ENCODE data around the gene CIROP. TPM values are rescaled to one million over a fixed set of nuclear protein-coding genes. Genes with fewer than 3 reads are reported as not detected.

Gene CIROP, protein sequence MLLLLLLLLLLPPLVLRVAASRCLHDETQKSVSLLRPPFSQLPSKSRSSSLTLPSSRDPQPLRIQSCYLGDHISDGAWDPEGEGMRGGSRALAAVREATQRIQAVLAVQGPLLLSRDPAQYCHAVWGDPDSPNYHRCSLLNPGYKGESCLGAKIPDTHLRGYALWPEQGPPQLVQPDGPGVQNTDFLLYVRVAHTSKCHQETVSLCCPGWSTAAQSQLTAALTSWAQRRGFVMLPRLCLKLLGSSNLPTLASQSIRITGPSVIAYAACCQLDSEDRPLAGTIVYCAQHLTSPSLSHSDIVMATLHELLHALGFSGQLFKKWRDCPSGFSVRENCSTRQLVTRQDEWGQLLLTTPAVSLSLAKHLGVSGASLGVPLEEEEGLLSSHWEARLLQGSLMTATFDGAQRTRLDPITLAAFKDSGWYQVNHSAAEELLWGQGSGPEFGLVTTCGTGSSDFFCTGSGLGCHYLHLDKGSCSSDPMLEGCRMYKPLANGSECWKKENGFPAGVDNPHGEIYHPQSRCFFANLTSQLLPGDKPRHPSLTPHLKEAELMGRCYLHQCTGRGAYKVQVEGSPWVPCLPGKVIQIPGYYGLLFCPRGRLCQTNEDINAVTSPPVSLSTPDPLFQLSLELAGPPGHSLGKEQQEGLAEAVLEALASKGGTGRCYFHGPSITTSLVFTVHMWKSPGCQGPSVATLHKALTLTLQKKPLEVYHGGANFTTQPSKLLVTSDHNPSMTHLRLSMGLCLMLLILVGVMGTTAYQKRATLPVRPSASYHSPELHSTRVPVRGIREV
- polyA plus RNA-seq (ENCODE audit: insufficient read length), result not detected
- long read RNA-seq, donor 1, result 0 reads
- long read RNA-seq, donor 2, result 0 reads
- long read RNA-seq, donor 3, result 0 reads
- long read RNA-seq, donor 4, result 0 reads
- long read RNA-seq, donor 5, result 0 reads
- long read RNA-seq, donor 6, result 0 reads
- long read RNA-seq, donor 7, result 0 reads
- long read RNA-seq, donor 8, result 0 reads

GRCh38 chr14:23104591-23105347 lies at the start of gene CIROP:
Gene CIROP (minus strand): TSS chr14:23104989. CDS start chr14:23104920, 69 bp downstream.
- DNase-seq, result no peak

GRCh38 chr14:23153851-23154796 lies 49.3 kb upstream of the CIROP start:
- no peak for DNase-seq

- DNase-seq, result no peak
These were observed 46.6 kb upstream of the CIROP start for GRCh38 chr14:23151342-23151741.

DNA sequence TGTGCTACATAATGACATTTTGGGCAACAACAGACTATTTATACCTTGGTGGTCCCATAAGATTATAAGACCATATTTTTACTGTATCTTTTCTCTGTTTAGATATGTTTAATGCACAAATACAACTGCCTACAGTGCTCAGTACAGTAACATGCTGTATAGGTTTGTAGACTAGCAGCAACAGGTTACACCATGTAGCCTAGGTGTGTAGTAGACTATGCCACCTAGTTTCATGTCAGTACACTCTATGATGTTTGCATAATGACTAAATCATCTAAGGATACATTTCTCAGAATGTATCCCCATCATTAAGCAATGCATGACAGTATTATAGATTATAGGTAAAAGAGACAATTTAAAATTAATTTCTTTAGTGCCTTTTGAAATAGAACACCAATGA lies 45.0 kb upstream of the CIROP start:
- no peak for DNase-seq

GRCh38 chr14:23148591-23149249 lies 43.9 kb upstream of the CIROP start:
- DNase-seq, result no peak

GRCh38 chr14:23147676-23148075 lies 42.9 kb upstream of the CIROP start:
- DNase-seq, result no peak

DNA sequence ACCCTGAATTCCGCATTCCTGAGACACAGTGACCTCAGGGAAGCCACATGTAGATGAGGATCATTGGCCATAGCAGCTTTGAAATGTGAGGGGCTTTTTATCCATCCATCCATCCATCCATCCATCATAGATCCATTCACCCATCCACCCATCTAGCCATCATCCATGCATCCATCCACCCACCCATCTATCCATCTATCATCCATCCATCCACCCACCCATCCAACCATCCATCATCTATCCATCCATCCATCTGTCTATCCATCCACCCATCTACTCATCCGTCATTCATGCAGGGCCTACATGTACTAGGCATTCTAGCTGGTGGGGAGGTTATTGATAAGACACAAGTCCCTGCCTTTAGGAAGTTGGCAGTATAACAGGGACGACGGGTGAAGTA lies 42.2 kb upstream of the CIROP start:
- no peak for DNase-seq

DNA sequence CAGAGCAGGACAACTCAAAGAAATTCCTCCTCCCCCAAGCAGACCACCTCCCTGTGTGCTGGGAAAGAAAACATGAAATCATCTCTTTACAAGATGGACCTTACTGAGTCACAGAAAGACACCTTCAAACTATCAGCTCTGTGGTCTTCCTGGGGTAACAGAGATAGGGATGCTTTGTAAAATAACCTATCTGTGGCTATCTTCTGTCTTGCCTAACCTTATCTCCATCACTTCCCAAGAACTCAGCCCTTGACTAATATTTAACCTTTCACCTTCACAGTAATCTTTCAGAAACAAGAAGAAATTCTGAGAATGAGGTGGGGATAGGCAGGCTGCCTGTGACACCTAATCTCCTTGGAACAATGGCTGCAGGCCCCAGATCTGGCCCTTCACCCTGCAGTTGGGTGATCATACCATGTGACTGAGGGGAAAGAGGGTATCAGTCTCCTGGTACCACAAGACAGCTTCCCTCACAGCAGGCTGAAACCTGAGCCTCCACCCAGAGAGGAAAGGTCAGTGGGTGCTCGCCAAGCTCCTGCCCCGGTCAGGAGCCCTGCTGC lies 41.6 kb upstream of the CIROP start:
- DNase-seq, result no peak

DNA sequence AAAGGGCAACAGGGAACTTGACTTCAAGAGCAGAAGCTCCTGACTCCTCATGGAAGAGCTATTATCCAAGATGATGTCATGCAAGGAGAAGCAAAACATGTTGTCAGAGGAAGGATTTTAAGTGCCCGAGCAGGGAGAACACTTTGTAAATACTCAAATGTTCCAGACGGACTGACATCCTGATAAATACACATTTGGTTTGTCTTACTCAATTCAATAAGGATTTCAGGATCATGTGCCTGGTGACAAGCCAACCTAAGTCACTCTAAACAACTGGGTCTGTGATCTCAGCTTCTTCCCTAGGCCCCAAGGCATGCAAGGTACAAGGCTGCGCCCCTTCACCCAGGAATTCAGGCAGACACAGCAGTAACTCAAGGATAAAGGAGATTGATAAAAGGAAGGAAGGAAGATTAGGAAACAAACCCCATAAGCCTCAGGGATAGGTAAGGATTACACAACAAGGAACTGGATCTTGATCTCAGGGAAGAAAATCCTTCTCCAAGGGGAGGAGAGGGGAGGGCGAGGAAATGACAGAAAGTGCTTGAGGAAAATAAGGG lies 41.1 kb upstream of the CIROP start:
- DNase-seq, result no peak

- DNase-seq, result no peak
These were observed 39.1 kb upstream of the CIROP start for GRCh38 chr14:23143911-23144310.

- no peak for DNase-seq
These were observed 38.0 kb upstream of the CIROP start for GRCh38 chr14:23142826-23143225.

DNA sequence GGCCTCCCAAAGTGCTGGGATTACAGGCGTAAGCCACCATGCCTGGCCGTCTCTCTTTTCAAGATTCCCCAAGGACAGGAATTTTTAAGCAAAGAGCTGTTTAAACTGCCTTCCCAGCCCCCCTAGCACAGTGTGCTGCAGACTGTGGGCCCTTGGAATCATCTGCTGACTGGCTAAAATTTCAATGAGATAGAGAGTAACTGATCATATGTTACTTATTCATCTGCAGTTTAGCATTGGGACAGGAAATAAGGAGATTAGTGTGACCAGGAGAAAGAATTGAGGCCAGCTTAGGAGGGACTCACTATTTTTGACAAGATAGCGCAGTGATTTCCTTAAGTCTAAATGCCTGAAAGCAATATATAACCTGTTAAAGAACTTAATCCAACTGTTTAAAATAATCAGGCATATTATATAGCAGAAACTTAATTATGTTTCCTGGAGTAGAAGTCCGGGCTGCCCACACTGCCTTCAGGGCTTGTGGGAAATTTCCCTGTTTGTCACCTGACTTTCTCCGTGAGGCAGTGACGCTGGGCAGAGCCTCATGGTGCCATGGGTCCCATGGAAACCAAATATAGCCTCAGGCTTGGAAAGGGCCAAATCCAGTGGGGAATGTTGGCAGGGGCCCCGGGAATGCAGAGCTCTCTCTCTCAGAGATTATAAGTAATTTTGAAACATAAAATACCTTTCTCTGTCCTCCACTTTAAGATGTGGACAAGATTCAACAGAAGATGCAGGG lies 37.1 kb upstream of the CIROP start:
- DNase-seq, result no peak

DNA sequence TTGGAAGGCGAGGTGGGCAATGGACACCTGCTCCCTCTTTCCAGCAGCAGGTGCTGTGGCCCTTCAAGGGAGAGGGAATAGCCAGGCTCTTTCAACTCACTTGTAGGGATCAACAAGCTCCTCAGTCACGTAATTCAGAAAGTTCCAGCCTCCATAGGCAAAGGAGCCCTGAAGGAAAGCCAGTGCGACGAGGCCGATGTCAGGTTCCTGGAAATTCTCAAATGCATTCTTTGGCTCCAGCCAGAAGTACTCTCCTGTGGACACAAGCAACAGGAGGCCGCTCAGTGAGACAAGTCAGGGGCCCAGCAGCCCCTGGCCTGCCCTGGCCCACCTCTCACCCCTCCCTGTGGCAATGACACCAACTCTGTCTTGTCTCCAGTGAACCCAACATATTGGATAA lies 35.6 kb upstream of the CIROP start:
- no peak for DNase-seq

DNA sequence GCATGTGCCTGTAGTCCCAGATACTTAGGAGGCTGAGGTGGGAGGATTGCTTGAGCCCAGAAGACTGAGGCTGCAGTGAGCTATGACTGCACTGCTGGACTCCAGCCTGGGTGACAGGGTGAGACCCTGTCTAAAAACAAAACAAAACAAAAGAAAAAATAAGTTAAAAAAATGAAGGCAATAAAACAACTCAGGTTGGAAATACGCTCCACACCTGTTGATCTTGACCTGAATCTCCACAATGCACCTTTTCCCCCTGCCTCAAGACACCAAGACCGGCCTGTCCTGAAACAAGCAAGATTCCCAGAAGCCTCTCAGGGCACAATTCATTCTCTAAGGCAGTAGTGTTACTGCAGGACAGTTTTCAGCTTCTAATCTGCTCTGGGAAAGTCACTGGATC lies 35.1 kb upstream of the CIROP start:
- DNase-seq, result no peak

GRCh38 chr14:23137813-23138535 lies 33.2 kb upstream of the CIROP start:
- DNase-seq, result no peak

DNA sequence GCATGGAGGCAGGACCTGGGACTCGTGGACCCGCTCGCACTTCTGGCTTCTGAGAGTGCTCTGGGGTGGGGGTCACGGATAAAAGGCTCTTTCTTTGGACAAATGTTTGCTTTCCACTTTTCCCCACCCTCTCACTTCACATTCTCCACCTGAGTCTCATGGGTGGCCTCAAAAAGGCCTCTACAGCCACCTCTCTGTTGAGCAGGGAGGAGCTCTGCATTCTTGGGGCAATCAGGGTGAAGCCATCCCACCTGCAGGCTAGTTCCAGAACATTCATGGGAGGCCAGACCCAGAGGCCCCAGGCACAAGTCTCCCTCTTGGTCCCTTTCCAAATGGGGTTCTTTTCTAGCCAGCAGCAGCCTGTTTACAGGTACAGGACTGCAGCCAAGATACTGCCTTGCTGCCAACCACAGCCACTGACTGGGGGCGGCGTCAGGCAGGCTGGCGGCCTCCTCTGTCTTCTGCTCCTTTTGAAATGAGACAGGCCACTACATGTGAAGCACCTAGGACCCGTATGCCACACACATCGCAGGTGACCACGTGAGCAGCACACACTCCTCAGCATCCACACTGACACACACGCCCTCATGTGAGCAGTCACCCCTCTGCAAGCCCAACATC lies 32.5 kb upstream of the CIROP start:
- DNase-seq, result no peak

DNA sequence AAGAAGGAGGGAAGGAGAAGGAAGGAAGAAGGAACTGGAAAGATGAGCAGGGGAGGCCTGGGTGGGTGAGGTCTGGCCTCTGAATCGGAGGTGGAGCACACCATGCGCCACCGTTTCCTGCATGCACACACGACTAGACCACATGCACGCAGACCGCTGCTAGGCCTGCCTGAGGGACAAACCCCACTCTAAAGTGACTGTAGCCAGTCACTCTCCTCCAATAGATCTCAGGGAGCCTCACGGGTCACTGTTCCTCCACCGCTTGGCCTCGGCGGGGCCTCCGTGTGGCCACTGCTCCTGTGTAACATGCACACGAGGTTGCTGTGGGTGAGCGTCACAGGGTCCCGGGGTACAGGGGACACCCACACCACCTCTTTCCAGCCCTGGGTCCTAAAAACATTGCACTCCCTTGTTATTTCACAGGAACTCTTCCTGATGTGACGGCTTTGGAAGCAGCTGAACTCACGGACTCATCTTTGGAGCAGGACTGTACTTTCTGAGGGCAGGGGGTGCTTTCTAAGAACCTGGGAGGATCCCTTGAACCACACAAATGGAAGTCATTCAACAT lies 31.9 kb upstream of the CIROP start:
- no peak for DNase-seq

GRCh38 chr14:23132970-23133369 lies 28.2 kb upstream of the CIROP start:
- no peak for DNase-seq

Measured in left kidney (tissue), 8 donors.